Skeletal muscle satellite cell (primary cell): ENCODE measurements around the gene STAT2. TPM values are rescaled to one million over a fixed set of nuclear protein-coding genes. Genes with fewer than 3 reads are reported as not detected.

ENCODE experiments used
- H3K27me3 ChIP-seq: 2 replicates; pipeline ENCODE4 v1.7.0; 2013; ENCODE audit warnings: low read length; ENCODE audit not compliant: control insufficient read depth, insufficient read depth
- H3K36me3 ChIP-seq: 2 replicates; pipeline ENCODE4 v1.7.0; 2013; ENCODE audit warnings: mild to moderate bottlenecking, control low read depth, low read length; ENCODE audit not compliant: insufficient read depth
- H3K4me1 ChIP-seq: 2 replicates; pipeline ENCODE4 v1.7.0; 2013; ENCODE audit warnings: low read length; ENCODE audit not compliant: control insufficient read depth, insufficient read depth
- H3K4me2 ChIP-seq: 2 replicates; pipeline ENCODE4 v1.7.0; 2013; ENCODE audit warnings: mild to moderate bottlenecking, low read length
- H3K4me3 ChIP-seq: 2 replicates; pipeline ENCODE4 v1.7.0; 2013; ENCODE audit warnings: low read length
- H3K9ac ChIP-seq: 2 replicates; pipeline ENCODE4 v1.7.0; 2013; ENCODE audit warnings: mild to moderate bottlenecking, low read depth, low read length, moderate library complexity
- H3K9me3 ChIP-seq: replicated peaks from 2 replicates; pipeline ENCODE4 v1.7.0; 2013; ENCODE audit warnings: mild to moderate bottlenecking, control low read depth, low read length
- small RNA-seq: library from RNA; depleted of rRNA; stranded (forward); fragments of <200 nt; gene quantifications from one replicate; pipeline ENCODE3, GENCODE V24; 2012

Gene STAT2

GRCh38 chr12:56299853-56300643 is 59.9 kb downstream of the STAT2 start, which contains the start of gene CS:
CS (minus strand) TSS chr12:56300330; CDS start chr12:56300201, 129 bp downstream.
- no peaks in the 10 kb centered on the region for H3K27me3 ChIP-seq
- no peaks in the 10 kb centered on the region for H3K9me3 ChIP-seq
- H3K36me3 ChIP-seq = peaks cover 19% of the 10 kb centered on the region
- peak within 1 kb of the TSS; percentile 90 for H3K9ac ChIP-seq
- H3K4me2 ChIP-seq = peak within 1 kb of the TSS; percentile 96
- H3K4me3 ChIP-seq = peak within 1 kb of the TSS; percentile 94
- H3K4me1 ChIP-seq = peaks cover 28% of the 10 kb centered on the region

DNA sequence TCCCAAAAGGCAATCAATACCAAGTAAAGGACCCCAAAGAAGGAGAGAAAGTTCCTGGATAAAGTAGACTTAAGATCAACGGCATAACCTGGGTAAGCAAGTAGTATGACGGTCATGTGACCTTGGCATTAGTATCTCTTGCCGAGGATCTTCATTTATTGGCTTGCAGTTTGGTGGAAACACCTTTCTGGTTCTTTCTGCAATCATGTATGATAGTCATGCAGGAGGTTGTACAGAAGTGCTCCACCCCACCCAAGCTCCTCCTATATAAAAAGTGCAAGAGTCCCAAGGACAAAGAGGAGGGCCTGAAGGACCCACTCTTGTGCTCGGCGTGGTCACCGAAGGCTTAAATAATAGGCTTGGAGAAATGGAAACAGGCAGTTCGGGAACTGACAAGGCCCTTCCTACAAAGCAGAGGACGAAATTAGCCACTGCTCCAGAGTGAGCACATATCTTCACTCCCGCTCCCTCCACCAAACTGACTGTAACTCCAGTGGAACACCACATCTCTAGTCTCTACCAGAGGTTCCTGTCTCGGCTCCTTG is 60.5 kb downstream of the STAT2 start:
- peak overlapping the region; percentile 94 for H3K4me3 ChIP-seq
- peaks cover 19% of the 10 kb centered on the region for H3K36me3 ChIP-seq
- peaks cover 28% of the 10 kb centered on the region for H3K4me1 ChIP-seq
- H3K9me3 ChIP-seq = no peaks in the 10 kb centered on the region
- no peaks in the 10 kb centered on the region for H3K27me3 ChIP-seq
- peak overlapping the region; percentile 83 for H3K4me2 ChIP-seq
- H3K9ac ChIP-seq = peak overlapping the region; percentile 90

GRCh38 chr12:56298828-56299227 is 61.1 kb downstream of the STAT2 start:
- Histone ChIP-seq H3K4me2 (peak overlapping the region; percentile 83), H3K9ac (peak overlapping the region; percentile 90), H3K27me3 (no peaks in the 10 kb centered on the region), H3K9me3 (no peaks in the 10 kb centered on the region), H3K36me3 (peaks cover 19% of the 10 kb centered on the region), H3K4me3 (peak overlapping the region; percentile 94), H3K4me1 (peaks cover 28% of the 10 kb centered on the region)

DNA sequence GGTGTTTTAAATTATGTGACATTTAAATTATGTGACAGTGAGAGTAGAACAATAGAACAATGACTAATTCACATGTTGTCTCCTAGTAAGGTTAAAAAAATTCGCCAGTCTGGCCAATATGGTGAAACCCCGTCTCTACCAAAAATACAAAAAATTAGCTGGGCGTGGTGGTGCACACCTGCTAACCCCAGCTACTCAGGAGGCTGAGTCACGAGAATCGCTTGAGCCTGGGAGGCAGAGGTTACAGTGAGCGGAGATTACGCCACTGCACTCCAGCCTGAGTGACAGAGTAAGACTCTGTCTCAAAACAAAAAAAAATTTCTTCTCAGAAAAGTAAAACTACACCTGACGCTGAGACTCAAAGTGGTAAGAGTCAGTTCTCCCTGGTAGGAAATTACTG is 62.5 kb downstream of the STAT2 start:
- Histone ChIP-seq H3K9ac (no peak overlapping the region), H3K4me3 (no peak overlapping the region), H3K9me3 (no peaks in the 10 kb centered on the region), H3K27me3 (no peaks in the 10 kb centered on the region), H3K4me2 (no peak overlapping the region), H3K4me1 (peaks cover 28% of the 10 kb centered on the region), H3K36me3 (peaks cover 19% of the 10 kb centered on the region)

DNA sequence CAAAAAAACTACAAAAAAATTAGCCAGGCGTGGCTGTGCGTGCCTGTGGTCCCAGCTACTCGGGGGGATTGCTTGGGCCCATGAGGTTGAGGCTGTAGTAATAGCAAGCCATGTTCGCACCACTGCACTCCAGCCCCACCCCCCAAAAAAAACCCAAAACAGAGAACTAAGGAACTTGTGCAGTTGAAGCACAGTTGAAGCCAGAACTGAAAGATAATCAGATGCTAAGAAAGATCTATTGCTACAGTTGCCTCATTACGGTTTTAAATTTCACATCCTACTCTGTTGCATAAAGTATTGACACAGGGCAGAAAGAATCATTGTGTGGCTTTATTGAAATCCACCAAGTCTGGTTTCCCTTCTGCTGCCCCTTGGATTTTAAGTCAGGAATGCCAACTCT is 63.6 kb downstream of the STAT2 start:
- no peak overlapping the region for H3K4me3 ChIP-seq
- H3K9ac ChIP-seq = no peak overlapping the region
- peak overlapping the region; percentile 4 for H3K4me2 ChIP-seq
- peaks cover 24% of the 10 kb centered on the region for H3K36me3 ChIP-seq
- H3K9me3 ChIP-seq = no peaks in the 10 kb centered on the region
- no peaks in the 10 kb centered on the region for H3K27me3 ChIP-seq
- peaks cover 28% of the 10 kb centered on the region for H3K4me1 ChIP-seq

DNA sequence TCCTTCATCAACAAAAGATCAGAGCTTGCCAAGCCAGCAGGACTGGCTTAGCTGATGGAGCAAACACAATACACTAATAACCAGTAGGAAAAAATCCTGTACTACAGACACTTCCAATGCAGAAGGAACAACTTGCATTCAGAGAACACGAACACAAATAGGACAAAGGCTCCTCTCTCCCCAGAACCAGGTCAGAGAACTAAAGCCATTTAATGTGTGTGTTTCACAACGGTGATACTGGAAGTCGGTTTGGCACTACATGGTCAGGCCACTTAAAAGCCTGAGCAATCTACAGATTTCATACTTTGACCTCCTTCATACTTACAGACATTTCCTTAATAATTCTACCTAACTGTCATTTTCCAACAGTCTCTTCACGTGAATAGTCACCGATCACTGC is 66.1 kb downstream of the STAT2 start:
- Histone ChIP-seq H3K36me3 (peaks cover 31% of the 10 kb centered on the region), H3K9ac (no peak overlapping the region), H3K9me3 (no peaks in the 10 kb centered on the region), H3K4me1 (peaks cover 14% of the 10 kb centered on the region), H3K4me2 (no peak overlapping the region), H3K4me3 (no peak overlapping the region), H3K27me3 (no peaks in the 10 kb centered on the region)

Small RNAs within 50 kb of the gene (small RNA-seq; reads per million reads assigned to genes)
- not detected for gene RNU7-40P
